Stimulated activated CD4-positive, alpha-beta T cell treated with anti-CD3 and anti-CD28 coated beads, Interleukin-15, amount 100 ng/mL, for 48 hours (primary cell): ENCODE measurements around the gene PLPPR3.
"Not testable (repeated sequence)": the region's sequence is repeated elsewhere in the genome, so short reads cannot be mapped to it uniquely, and the experiment has no call there.

ENCODE experiments used
- DNase-seq, 2 donors: peaks; one replicate each; pipeline ENCODE4 v3.0.0-alpha.2; 2020; ENCODE audit warnings: low read depth in 2 of 2

The PLPPR3 gene

DNA sequence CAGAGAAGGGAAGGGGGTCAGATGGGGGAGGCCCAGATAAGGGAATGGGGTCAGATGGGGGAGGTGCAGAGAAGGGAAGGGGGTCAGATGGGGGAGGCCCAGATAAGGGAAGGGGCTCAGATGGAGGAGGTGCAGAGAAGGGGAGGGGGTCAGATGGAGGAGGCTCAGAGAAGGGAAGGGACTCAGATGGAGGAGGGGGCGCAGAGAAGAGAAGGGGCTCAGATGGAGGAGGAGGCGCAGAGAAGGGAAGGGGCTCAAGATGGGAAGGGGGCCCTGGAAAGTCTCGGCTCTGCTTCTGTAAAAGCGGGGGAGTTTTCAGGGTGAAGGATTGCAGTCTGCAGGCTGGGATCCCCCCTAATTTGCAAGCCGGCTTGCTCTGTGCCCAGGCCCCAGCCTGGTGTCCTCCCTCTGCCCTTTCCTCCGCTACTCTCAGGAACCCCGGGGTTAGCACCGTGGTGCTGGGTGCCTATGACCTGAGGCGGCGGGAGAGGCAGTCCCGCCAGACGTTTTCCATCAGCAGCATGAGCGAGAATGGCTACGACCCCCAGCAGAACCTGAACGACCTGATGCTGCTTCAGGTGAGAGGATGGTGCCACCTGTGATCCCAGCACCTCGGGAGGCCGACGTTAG, 7.5 kb upstream of the PLPPR3 start:
- no peak for DNase-seq

DNA sequence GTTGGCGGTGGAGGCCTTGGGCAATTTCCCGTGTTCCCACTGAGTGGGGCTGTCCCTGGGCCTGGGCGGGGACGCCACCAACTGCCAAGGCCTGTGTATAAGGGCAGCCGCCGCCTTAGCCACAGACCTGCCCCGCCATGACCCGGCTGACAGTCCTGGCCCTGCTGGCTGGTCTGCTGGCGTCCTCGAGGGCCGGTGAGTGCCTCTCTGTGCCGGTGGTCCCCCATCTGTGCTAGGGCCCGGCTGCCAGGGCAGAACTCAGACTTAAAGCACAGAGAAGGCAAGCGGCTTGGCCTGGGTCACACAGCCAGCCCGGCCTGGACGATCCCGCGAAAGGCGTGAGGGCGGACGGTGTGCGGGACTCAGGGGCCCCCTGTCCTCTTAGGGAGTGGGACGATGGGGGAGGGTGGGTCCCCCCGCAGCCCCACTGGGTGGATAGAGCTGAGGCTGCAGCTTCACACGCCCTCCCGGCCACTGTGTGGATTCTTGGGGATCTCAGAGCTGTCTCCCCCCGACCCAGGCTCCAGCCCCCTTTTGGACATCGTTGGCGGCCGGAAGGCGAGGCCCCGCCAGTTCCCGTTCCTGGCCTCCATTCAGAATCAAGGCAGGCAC, 6.1 kb upstream of the PLPPR3 start, which contains the start of gene AZU1:
Gene AZU1, plus strand, starts transcription at position 128 of the 612 bp plus-strand sequence. Its CDS starts 10 bp downstream, at position 138.
- DNase-seq: no peak

DNA sequence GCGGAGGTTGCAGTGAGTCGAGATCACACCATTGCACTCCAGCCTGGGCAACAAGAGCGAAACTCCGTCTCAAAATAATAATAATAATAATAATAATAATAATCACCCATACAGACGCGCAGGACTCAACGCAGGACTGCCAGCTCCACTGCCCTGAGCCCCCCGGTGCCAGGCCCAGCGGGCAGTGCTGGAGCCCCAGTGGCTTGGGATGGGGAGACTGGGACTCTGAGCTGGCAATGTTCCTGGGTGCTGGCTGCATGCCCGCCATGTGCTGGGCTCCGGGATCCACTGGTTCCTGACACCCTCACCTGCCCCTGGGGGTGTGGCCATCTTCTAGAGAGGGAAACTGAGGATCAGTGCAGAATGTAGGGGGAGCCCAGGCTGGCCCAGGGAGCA, 5.6 kb upstream of the PLPPR3 start:
- no peak for DNase-seq

DNA sequence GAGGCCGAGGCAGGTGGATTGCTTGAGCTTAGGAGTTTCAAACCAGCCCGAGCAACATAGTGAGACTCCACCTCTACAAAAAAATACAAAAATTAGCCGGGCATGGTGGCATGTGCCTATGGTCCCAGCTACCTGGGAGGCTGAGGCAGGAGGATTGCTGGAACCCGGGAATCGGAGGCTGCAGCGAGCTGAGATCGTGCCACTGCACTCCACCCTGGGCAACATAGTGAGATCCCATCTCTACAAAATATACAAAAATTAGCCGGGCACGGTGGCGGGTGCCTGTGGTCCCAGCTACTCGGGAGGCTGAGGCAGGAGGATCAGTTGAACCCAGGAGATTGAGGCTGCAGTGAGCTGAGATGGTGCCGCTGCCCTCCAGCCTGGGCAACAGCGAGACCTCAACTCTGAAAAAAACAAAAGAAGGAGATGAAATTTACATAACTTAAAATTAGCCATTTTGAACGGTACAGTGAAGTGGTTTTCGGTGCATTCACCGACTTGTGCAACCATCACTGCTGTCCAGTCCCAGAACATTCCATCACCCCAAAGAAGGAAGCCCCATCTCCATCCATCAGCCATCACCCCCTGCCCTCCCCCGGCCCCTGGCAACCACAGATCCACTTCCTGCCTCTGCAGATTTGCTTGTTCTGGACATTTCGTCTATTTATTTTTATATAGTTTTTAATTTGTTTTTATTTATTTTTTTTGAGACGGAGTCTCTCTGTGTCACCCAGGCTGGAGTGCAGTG, 4.3 kb upstream of the PLPPR3 start:
- no peak for DNase-seq

DNA sequence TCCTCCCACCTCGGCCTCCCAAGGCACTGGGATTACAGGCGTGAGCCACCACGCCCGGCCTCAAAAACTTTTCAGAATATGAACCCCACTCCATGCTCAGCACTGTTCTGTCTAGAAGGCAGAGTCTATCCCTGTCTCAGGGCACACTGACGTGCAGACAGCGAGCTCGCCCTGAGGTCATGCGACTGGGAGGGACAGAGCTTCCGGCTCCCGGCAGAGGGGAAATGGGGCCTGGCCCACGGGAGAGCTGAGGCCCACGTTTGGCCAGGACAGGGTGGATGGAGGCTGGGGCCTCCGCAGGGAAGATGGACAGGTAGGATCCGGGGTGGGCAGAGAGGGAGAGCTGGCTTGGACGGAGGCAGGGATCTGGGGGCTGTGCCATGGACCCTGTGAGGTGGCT, 3.1 kb upstream of the PLPPR3 start:
- no peak for DNase-seq

DNA sequence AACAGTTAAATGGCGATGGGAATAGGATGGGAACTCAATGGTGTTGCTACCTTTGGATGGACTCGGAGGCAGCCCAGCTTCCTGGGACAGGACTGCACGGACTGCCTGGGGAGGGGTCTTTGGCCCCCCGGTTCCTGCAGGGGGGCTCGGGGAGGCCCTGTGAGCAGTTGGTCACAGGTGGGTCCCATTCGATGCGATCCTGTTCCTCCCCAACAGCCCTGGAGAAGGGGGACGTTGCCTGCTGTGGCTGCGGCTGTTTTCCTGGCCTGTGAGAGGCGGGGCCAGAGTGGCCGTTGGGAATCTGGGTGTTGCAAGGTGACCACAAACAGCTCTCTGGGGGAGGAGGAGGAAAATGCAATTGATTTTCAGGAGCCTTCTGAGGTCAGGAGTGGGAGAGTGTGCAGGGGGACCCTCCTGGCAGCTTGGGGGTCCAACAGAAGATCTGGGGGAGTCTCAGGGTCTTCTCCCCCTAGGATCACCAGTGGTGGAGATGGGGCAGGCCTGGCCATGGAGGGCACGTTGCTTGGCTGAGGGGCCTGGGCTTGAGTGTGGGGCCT, 1.9 kb upstream of the PLPPR3 start:
- no peak for DNase-seq

DNA sequence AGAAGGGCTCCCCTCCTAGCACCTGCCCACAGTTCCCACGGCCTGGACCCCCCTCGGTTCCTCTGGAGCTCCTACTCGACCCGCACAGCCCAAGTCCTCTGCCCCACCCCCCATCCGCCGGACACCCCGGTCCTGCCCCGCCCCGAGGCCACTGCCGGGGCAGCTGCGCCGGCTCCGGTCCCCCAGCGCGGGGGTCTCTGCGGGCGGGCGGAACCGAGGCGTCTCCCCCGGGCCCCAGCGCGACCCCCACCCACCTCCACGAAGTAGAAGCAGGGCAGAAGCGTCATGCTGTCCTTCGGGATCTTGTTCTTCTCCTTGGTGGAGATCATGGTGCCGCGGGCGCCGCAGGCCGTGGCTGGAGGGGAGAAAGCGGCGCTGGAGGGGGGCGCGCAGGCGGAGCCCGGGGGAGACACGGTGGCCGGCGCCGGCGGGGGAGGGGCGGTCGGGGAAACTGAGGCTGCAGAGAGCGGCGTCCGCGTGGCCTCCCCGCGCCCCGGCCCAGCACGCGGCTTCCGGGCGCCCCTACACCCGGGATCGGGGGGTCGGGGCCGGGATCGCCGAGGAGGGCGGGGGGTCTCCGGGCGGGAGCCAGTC, 427 bp downstream of the PLPPR3 start:
- DNase-seq: no peak

DNA sequence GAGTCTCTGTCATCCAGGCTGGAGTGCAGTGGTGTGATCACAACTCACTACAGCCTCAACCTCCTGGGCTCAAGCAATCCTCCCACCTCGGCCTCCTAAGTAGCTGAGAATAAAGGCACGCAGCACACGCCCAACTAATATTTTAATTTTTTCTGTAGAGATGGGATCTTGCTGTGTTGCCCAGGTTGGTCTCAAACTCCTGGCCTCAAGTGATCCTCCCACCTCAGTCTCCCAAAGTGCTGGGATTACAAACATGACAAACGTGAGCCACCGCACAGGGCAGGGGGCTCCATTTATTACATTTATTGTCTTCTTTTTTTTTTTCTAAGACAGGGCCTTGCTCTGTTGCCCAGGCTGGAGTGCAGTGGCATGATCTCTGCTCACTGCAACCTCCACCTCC, 1.5 kb downstream of the PLPPR3 start:
- not testable (repeated sequence) for DNase-seq

DNA sequence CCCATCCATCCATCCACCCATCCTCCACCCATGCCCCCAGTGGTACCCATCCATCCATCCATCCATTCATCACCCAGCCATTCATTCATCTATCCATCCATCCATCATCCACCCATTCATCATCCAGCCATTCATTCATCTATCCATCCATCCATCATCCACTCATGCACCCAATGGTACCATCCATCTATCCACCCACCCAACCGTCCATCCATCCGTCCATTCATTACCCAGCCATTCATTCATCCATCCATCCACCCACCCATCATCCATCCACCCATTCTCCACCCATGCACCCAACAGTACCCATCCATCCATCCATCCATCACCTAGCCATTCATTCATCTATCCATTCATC, 5.3 kb downstream of the PLPPR3 start:
- DNase-seq: no peak

DNA sequence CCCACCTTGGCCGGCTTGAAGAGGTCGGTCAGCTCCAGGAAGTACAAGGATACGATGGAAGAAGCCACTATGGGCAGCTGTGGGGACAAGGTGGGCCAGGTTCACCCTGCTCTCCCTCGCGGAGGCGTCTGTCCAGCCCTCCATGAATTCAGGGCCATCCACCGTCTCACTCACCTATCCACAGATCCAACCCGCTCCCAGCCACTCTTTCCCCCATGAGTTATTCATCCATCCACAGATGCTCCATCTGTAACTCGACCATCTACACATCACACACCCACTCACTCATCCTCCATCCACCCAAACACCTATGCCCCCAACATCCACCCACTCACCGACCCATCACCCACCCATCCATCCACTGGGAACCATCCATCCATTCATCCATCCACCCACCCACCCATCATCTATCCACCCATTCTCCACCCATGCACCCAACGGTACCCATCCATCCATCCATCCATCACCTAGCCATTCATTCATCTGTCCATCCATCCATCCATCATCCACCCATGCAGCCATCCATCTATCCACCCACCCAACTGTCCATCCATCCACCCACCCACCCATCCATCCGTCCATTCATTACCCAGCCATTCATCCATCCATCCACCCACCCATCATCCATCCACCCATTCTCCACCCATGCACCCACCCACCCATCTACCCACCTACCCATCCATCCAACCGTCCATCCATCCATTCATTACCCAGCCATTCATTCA, 5.8 kb downstream of the PLPPR3 start:
- no peak for DNase-seq

DNA sequence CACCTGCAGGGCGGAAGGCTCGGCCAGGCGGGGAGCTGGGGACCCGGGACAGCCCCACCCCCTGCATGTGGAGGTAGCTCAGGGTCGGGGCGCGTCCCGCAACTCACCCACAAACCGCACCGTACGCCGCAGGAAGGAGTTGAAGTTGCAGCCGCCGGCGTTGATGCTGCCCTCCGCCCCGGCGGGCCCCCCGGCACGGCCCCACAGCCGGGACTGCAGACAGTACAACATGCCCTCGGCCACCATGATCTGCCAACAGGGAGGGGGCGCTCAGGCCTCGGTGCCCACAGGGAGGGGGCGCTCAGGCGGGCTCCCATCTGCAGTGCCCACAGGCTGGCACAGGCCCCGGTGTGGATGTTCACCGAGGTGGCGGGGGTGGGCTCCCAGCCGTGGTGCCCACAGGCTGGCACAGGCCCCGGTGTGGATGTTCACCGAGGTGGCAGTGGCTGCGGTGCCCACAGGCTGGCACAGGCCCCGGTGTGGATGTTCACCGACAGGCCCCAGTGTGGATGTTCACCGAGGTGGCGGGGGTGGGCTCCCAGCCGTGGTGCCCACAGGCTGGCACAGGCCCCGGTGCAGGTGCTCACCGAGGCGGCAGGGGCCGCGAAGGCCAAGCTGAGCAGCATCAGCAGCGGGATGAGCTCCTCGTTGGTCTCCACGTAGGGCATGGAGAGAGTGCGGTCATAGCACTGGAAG, 6.5 kb downstream of the PLPPR3 start:
- no peak for DNase-seq

DNA sequence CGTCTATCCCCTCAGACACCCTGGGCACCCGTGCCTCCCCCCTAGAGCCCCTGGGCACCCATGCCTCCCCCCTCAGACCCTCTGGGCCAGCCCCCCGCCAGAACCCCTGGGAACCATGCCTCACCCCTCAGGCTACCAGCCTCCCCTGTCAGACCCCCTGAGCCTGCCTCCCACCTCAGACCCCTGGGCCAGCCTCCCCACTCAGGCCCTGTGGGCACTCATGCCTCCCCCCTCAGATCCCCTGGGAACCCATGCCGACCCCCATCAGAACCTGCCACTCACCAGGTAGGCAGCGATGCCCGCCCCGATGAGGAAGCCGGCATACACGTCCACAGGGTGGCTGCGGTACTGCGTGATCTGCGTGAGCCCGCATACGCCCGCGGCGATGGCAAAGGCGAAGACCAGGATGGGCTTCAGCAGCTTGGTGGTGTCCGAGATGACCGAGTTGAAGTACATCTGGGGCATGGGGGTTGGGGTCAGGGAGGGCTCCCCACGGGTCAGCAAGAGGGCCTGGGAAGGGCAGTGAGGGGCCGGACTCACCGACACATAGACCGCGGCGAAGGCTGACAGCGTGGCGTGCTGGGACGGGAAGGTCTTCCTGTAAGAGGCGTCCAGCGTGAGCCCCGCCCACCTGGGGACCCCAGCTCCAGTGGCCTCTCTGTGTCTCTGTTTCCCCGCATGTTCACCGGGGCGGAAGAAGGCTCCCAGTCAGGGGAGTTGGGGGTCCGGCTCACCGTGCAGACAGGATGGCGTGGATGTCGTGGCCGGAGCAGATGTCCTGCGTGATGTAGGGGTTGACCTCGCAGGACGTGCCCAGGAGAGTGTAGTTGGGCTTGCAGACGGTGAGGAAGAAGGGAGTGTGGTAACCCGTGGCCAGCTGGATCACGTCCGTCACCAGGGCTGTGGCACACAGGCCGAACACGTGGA, 7.3 kb downstream of the PLPPR3 start:
- DNase-seq: no peak

DNA sequence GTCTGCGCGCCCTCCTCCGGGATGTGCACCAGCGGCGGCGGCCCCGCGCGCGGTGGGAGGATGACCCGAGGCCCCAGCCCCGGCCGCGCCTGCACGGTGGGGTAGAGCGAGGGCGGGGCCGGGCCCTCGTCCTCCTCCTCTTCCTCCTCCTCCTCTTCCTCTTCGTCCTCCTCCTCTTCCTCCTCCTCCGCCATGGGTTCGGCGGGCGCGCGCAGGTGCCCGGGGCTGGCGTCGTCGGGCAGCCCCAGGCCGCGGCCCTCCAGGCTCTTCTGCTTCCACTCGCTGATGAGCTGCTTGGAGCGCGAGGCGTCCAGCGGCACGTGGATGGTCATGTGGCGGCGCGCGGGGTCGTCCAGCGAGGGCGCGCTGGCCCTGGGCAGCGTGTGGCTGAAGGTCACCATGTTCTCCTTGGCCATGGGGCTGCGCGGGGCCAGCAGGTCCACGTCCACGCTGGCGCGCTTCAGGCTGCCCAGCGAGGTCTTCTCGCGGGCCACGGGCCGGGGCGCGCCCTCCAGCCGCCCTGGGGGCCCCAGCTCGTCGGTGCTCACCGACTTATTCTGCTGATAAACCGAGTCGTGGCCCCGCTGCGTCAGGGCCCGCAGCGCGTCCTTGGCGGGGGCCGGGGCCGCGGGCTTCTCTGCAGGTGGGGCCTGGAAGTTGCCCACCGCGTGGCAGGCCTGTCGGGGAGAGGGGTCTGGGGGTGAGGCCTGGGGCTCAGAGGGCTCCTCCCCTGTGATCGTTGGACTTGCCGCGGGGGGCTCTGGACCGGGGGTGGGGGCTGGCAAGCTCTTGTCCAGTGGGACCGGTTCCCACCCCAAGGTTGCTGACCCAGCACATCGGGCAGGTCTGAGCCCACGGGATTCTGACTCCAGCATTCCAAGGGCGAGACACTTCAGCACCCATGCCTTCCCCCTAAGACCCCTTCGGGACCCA, 8.3 kb downstream of the PLPPR3 start:
- DNase-seq: no peak

DNA sequence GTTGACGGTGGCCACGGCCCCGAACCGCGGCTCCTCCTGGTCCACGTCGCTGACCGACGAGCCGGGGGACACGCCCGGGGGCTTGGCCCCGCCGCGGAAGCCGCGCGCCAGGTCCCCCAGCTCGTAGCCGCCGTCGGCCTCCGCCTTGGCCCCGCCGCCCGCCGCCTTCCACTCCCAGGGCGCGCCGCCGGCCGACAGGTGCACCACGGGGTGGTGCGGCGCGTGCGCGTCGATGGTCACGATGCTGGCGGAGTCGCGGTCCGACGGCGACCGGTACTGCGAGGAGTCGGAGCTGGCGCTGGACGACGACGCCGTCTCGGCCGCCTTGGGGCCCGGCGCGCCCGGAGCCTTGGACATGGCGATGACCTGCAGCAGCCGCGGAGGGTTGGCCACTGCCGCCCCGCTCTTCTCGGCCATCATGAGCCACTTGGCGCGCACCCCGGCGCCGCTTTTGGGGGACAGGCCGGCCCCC, 9.0 kb downstream of the PLPPR3 start:
- DNase-seq: no peak

DNA sequence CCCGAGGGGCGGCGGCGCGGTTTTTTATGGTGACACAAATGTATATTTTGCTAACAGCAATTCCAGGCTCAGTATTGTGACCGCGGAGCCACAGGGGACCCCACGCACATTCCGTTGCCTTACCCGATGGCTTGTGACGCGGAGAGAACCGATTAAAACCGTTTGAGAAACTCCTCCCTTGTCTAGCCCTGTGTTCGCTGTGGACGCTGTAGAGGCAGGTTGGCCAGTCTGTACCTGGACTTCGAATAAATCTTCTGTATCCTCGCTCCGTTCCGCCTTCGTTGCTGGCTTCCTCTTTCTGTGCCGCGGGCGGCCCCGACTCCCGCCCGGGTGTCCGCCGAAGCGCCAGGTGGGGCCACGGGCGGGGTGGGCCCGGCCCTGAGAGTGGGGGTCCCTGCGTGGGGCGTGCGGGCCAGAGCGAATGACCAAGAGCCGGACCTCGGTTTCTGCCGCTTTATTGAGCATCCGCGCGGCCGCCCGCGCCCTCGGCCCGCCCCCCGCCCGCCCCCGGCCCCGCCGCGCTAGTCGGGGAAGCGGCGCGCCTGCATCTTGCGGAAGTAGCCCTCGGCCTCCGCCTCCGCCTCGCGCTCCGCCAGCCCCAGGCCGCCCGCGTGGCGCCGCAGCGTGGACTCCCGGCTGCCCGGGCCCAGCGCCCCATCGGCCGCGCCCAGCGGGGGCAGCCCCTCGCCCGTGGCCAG, 9.6 kb downstream of the PLPPR3 start:
- DNase-seq: no peak

DNA sequence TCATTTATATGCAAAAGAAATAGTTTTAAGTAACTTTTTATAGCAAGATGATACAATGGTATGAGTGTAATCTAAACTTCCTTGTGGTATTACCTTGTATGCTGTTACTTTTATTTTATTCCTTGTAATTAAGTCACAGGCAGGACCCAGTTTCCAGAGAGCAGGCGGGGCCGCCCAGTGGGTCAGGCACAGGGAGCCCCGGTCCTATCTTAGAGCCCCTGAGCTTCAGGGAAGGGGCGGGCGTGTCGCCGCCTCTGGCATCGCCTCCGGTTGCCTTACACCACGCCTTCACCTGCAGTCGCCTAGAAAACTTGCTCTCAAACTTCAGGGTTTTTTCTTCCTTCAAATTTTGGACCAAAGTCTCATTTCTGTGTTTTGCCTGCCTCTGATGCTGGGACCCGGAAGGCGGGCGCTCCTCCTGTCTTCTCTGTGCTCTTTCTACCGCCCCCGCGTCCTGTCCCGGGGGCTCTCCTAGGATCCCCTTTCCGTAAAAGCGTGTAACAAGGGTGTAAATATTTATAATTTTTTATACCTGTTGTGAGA, 10.2 kb downstream of the PLPPR3 start:
- no peak for DNase-seq

DNA sequence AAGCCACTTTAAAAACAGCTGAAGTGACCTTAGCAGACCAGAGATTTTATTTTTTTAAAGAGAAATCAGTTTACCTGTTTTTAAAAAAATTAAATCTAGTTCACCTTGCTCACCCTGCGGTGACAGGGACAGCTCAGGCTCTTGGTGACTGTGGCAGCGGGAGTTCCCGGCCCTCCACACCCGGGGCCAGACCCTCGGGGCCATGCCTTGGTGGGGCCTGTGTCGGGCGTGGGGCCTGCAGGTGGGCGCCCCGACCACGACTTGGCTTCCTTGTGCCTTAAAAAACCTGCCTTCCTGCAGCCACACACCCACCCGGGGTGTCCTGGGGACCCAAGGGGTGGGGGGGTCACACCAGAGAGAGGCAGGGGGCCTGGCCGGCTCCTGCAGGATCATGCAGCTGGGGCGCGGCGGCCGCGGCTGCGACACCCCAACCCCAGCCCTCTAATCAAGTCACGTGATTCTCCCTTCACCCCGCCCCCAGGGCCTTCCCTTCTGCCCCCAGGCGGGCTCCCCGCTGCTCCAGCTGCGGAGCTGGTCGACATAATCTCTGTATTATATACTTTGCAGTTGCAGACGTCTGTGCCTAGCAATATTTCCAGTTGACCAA, 10.8 kb downstream of the PLPPR3 start:
- DNase-seq: no peak
